ENCODE data around the gene SASH3.

SASH3 gene

DNA sequence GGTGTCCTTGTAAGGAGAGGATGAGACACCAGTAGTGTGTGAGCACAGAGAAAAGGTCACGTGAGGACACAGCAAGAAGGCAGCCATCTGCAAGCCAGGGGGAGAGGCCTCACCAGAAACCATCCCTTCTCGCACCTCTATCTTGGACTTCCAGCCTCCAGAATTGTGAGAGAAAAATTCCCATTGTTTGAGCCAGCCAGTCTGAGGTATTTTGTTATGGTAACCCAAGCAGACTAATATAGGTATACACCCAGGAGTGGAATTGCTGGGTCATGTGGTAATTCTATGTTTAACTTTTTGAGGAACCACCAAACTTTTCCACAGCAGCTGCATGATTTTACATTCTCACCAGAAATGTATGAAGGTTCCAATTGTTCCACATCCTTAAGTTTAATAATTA is 38.4 kb downstream of the SASH3 start:
- DNase-seq = no peak

DNA sequence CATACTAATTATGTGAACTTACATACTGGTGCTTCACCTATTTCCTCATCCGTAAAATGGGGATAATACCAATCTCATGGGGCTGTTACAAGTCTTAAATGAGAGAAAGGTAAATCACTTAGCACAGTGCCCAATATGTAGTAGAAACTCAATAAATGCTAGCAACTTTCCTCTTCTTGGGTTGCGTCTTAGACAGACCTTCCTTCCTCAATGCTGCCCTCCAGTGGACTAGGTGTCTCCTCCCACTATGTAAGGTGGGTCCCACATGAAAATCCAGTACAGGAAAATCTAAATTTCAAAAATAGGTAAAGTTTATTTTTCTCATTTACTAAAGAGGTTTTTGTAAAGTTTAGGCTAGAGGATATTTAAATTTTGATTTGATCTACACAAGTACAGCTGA is 43.4 kb downstream of the SASH3 start:
- DNase-seq = peak; percentile 38 to 44

DNA sequence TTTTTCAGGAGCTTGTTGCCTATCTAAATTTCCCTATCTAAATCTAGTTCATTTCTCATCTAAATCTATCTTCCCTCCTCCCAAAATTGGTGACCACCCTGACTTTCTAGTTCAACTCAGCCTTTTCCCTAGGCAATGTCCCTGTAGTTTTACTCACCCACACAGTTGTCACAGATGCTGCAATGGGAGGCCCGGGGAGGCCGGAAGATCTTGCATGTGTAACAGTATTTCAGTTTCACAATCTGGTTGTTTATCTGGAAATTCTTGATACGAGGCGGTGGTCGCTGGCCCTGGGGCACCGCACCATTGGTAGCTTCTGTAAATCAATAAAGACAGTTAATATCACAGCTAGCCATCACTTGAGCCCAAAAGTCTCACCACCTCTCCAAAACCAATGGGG is 43.8 kb downstream of the SASH3 start:
- no peak for DNase-seq

DNA sequence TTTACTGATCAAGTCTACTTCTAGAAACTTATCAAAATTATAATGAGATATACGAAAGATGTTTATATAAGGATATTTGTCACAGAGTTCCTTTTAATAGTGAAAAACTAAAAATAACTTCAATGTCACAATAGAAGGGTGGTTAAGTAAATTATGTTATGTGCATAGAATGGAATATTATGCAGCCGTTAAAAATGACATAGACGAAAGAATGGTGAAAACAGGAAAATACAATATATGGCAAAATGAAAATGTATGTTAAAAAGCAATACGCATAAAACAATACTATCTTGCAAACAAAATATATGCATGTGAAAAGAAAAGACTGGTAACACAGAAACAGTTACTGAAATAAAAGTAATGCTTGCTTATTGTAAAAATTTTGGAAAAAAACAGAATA is 44.9 kb downstream of the SASH3 start:
- no peak for DNase-seq

DNA sequence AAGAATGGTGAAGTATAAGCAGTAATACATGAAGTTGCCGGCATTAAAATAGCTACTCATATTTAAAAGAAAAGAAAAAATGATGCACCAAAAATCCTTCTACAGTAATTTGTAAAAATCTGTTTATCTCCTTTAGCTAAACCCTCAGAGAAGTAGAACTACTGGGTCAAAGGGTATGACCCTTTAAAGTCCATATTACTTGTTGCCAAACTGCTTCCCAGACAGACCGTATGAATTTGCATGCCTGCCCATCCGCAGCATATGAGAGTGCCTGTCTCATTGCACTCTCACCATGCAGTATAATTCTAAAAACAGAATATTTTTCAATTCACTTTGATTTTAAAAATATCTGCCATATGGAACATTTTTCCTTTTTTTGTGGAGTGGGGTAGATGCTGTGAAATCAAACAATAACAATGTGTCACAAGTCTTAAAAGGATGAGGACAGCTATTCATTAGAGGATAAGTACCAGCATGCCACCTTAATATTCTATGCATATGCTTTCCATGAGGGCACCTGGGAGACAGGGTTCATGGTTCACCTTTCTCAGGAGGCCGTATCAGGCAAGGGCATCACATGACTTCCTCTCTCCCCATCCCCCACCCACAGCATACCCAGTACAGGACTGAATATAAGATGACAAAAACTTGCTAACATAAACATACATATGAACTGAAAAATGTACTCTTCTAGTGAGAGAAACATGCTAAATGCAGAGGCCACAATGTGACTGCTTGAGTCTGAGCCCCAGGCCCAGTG is 46.2 kb downstream of the SASH3 start:
- no peak for DNase-seq

DNA sequence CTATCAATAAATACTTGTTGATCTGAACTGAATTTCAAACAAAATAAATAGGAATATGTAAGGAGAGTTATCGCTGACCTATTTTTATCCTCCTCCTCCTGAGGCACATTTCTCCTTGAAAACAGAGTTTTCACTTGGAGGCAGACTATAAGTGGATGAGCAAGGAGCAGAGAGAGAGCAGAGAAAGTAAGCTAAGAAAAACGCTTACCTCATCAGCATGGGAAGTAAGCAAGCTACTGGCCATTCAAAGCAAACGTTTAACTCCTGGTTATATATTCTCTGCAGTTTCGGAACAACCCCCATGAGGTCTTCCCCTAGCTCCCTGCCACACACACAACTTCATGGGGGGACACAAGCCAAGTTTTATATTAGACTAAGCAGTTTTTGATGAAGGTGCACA is 50.7 kb downstream of the SASH3 start:
- no peak for DNase-seq

DNA sequence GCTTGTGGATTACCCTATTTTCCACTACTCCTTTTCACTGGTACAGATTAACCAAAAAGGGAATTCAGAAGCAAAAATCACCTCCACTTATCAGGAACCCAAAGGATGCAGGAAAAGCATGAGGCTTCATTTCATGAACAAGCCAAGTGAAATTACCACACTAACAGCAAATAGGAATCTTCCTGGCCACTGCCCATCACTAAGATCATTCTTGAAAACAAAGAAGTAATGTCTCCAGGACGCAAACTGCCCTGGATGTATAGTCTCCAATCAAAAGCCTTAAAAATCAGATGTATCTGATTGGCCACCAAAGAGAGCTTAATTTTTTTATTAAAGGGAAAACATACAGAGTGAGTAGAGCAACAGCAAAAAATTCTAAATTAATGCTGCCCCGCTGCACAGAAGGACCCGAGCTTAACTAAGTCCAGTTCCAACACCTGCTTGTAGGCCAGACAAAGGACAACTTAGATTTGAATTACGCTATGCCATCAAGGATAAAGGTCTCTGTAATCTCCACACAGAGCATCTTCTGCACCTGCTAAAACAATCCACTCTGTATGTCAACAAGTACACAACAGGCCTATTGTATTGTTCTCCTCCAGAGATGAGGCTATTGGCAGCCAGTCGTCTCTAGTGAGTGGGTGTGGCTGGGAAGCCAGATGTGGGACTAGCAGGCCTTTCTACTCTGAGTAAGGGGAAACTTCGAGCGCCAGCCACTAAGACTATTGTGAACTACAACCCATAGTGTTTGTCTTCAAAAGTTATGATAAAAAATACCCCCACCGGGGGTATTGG is 51.5 kb downstream of the SASH3 start:
- DNase-seq = no peak

DNA sequence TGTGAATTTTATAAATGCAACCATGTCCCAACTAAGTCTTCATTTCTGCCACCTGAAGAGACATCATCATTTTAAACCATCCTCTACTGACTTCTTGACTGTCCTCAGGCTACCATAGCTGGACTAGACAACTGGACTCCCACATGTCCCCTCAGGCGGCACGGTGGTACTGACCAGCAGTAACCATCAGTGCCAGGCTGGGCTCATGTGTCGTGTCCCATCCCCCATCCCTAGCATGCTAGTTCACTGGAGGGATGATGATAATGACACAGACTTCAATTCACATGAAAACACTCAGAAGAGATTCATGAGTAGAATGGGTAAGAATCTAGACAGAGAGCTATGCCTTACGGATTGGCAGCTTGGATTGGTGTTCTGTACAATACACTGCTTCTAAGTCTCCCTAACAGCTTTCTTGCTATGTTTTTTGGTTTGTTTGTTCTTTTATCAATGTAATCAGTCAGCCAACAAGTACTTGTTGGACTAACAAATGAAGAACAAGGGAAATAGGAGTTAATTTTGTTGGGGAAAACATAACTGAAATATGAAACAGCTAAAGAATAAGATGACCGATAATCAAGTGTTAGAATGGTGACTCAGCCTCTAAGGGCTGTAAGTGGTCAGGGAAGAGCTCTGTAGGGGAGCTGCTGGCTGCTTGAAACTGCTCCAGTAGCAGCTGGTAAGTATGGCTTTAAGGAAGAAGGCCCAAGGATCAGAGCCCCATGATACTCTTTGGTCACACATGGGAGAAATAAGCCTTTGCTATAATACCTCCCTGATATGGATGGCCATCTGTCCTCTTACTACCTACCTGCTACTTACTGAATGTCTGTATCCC is 53.6 kb downstream of the SASH3 start:
- DNase-seq = no peak

DNA sequence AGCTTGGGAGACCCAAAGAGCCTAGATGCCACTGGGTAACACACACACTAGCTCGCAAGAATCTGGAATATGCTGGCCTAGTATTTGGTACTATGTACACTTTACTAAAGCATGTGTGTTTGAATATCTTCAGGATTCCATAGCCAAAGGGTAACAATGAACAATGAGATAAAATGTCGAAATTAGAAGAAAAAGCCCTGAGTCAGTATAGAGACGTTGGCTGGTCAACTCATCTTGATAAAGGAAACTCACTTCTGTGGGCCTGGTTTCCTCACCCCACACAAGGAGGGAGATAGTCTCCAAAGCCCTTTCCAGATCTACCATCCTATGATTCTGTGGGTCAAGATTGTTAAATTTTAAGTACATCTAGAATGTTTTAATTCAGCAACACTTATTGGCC is 57.1 kb downstream of the SASH3 start:
- DNase-seq = no peak

DNA sequence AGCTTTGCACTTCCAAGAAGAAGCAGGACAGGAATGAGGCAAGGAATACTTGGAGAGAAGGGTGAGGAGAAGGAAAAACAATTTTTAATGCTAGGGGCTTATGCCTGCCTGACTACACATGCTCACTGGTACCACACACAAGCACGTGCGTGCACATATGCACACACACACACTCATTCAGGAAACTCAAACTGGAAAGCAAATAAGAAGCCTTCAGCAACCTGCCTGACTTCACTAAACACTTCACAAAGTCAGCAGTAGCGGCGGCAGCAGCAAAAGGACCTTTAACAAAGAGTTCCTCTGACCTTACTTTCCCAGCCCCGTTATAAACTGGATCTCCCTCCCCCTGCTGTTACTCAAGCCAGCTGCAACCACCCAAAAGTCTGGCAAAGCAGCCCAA is 60.6 kb downstream of the SASH3 start:
- DNase-seq = no peak

DNA sequence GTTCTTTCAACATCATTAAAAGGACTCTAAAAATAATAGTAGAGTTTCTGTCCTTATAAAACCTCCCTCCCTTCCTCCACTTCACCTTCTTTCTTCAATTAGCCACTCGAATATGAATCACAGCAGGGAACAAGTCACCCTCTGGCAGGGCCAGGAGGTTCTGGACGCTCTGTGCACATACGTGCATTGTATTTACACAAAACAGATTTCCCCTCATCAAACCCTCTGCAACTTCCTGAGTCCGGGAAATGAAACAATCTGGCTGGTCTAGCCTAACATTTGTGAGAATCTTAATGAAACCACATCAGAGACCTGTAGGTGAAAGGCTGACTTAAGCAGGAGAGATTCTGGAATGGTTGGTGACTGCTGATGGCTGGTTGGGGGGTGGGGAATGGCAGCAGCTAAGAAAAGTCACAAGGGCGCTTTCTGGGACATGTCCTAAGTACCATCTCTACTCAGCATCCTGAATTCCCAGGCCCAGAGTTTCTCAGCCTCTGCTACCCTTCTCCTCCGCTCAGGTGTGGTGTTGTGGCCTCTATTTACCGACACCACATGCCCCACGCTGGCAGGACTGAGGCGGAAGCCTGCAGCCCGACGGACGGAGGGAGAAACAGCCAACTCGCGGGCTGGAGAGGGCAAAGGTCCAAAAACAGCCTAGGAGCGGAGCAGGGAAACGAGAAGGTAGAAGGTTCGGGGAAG is 62.9 kb downstream of the SASH3 start:
- no peak for DNase-seq

DNA sequence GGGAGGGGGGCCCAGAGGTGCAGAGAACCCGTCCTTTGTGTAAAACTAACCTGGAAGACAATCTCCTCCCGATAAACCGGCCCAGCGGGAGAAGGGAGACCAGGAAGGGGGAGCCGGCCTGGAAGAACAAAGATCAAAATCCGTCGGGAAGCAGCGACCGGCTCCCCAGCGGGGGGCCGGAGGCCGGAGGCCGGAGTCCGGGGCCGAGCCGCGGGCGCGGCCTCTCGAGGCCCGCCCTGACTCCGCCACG is 63.4 kb downstream of the SASH3 start:
- DNase-seq = no peak

DNA sequence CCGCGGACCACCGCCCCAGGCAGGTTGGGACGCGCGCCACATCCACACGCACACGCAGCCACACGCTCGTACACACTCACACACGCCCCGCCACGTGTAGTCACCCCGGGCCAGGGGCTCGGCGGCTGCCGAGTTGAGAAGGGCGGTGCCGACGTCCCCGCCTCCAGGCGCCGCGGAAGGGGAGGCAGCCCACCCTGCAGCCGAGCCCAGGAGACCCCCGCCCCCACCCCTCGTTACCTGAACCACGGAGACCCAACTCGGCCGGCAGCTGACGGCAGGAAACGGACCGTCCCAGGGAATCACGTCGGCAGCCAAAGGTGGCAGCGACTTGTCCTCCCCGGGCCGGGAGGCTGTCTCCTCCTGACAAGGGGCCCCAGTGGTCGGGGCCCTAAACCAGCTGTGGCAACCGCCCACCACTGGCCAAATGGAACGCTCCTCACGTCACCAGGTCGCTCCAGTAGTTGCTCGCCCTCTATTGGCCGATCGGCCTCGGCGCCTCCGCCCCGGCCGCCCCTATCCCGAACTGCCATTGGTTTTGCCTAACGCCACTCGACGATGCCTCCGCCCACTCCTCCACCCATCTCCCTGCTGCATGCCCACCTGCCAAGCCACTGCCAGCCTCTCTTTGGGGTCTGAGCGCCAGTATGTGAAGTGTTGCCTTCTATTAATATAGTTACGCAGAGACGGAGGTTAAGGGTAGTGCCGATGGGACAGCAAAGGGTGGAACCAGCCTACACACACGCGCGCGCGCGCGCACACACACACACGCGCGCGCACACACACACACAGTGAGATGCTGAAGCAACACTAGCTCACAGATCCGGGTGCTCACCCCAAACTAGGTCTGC is 63.9 kb downstream of the SASH3 start, which contains the start of gene ZDHHC9:
Gene ZDHHC9 (minus strand): TSS at position 428 of the 848 bp plus-strand sequence. CDS start 1,941 bp downstream, outside the sequence.
- DNase-seq = peak; percentile 81 to 82

All from activated CD4-positive, alpha-beta T cell treated with anti-CD3 and anti-CD28 coated beads, Interleukin-2, amount 50 U/mL, for 4 hours (primary cell).